Endothelial cell of umbilical vein (primary cell): ENCODE results near the gene CARNS1.

Experiments
- EZH2 ChIP-seq: IDR thresholded peaks from 2 replicates; pipeline ENCODE4 v1.6.1; 2012; ENCODE audit warnings: borderline replicate concordance, low read depth, mild to moderate bottlenecking, moderate library complexity, low read length, inconsistent platforms; ENCODE audit not compliant: severe bottlenecking
- POLR2A ChIP-seq: IDR thresholded peaks from 2 replicates; pipeline ENCODE4 v1.6.1; 2012; ENCODE audit warnings: low read depth, mild to moderate bottlenecking, control low read depth, low read length
- TF ChIP-seq, protein P1 (sequence below), 2 donors: IDR thresholded peaks; 1 replicate in 1 of 2; 2 replicates in 1 of 2; pipeline ENCODE4 v1.5.1; 2011; ENCODE audit warnings: low read length in 2 of 2, mild to moderate bottlenecking in 2 of 2, moderate library complexity in 2 of 2, control low read depth in 1 of 2, inconsistent platforms in 1 of 2, low read depth in 1 of 2; ENCODE audit not compliant: insufficient read depth in 1 of 2; ENCODE audit errors: extremely low read depth in 1 of 2
- TF ChIP-seq, protein P2 (sequence below): IDR thresholded peaks from 2 replicates; pipeline ENCODE4 v1.6.1; 2011; ENCODE audit not compliant: insufficient read depth, insufficient read length

GRCh38 chr11:67376063-67376820 lies 39.2 kb upstream of the CARNS1 start:
- TF ChIP-seq, protein P1, sequence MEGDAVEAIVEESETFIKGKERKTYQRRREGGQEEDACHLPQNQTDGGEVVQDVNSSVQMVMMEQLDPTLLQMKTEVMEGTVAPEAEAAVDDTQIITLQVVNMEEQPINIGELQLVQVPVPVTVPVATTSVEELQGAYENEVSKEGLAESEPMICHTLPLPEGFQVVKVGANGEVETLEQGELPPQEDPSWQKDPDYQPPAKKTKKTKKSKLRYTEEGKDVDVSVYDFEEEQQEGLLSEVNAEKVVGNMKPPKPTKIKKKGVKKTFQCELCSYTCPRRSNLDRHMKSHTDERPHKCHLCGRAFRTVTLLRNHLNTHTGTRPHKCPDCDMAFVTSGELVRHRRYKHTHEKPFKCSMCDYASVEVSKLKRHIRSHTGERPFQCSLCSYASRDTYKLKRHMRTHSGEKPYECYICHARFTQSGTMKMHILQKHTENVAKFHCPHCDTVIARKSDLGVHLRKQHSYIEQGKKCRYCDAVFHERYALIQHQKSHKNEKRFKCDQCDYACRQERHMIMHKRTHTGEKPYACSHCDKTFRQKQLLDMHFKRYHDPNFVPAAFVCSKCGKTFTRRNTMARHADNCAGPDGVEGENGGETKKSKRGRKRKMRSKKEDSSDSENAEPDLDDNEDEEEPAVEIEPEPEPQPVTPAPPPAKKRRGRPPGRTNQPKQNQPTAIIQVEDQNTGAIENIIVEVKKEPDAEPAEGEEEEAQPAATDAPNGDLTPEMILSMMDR (IDR thresholded peaks at IDR 0.05; ENCODE audit: extremely low read depth in 1 of 2, insufficient read depth in 1 of 2, low read depth in 1 of 2, low read length in 2 of 2), result no peak
- TF ChIP-seq EZH2, result no peak
- TF ChIP-seq POLR2A, result no peak
- TF ChIP-seq, protein P2, sequence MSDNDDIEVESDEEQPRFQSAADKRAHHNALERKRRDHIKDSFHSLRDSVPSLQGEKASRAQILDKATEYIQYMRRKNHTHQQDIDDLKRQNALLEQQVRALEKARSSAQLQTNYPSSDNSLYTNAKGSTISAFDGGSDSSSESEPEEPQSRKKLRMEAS, result no peak
